Measurements from ENCODE around the gene KREMEN1. TPM values are rescaled to one million over a fixed set of nuclear protein-coding genes. Genes with fewer than 3 reads are reported as not detected.

KREMEN1 gene
- total and polyA plus RNA-seq, 2 experiments from 2014 or later = 1.8 to 3.8 TPM

DNA sequence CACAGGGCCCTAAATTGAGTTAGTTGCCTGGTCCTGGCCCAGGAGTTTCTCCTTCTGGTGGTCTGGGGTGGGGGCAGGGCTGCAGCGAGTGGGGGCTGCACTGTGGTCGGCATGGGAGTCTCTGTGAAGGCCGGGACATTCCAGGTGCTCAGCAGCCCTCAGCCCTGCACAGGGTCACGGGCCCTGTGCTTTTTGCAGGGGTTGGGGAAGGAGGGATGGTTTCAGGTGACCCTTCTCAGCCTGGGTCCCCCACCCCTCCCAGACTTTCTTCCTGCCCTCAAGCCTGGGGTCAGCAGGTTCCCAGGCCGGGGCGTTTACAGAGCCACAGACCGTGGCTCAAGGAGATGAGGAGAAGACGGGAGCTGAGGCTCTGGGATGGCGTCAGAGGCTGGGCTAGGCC, 140.7 kb downstream of the KREMEN1 start:
- no peak overlapping the region for H2AFZ ChIP-seq
- Mint-ChIP-seq H3K27ac (no peak overlapping the region), H3K9me3 (no peaks in the 10 kb centered on the region), H3K4me3 (no peak overlapping the region), H3K27me3 (ENCODE audit: insufficient read depth, low read depth, poor library complexity) (peaks cover 17% of the 10 kb centered on the region), H3K4me1 (peaks cover 23% of the 10 kb centered on the region), H3K36me3 (ENCODE audit: low read depth) (no peaks in the 10 kb centered on the region; the same call in 2 of the 3 replicates)
- no peak overlapping the region for H3K4me3 ChIP-seq
- no peak overlapping the region for H3K27ac ChIP-seq (ENCODE audit: low read depth)
- ATAC-seq (no peak), DNase-seq (ENCODE audit: low spot score) (no peak)
- TF ChIP-seq POLR2AphosphoS5 (IDR thresholded peaks at IDR 0.05; ENCODE audit: low read depth) (no peak), STAT1 (IDR thresholded peaks at IDR 0.05; ENCODE audit: unreplicated experiment) (no peak), EZH2 (IDR thresholded peaks at IDR 0.05; ENCODE audit: low read depth, unreplicated experiment) (no peak), EZH2phosphoT487 (IDR thresholded peaks at IDR 0.05; ENCODE audit: unreplicated experiment) (no peak), ZNF114 (CRISPR knock-in tag; IDR thresholded peaks at IDR 0.05) (no peak), ZNF331 (CRISPR knock-in tag; IDR thresholded peaks at IDR 0.05; ENCODE audit: low read depth) (no peak), NANOG (IDR thresholded peaks at IDR 0.05; ENCODE audit: borderline replicate concordance) (no peak), JUNB (IDR thresholded peaks at IDR 0.05; ENCODE audit: unreplicated experiment) (no peak), CREB1 (CRISPR knock-in tag; IDR thresholded peaks at IDR 0.05; ENCODE audit: low read depth) (no peak)
- TF ChIP-seq, protein P1, sequence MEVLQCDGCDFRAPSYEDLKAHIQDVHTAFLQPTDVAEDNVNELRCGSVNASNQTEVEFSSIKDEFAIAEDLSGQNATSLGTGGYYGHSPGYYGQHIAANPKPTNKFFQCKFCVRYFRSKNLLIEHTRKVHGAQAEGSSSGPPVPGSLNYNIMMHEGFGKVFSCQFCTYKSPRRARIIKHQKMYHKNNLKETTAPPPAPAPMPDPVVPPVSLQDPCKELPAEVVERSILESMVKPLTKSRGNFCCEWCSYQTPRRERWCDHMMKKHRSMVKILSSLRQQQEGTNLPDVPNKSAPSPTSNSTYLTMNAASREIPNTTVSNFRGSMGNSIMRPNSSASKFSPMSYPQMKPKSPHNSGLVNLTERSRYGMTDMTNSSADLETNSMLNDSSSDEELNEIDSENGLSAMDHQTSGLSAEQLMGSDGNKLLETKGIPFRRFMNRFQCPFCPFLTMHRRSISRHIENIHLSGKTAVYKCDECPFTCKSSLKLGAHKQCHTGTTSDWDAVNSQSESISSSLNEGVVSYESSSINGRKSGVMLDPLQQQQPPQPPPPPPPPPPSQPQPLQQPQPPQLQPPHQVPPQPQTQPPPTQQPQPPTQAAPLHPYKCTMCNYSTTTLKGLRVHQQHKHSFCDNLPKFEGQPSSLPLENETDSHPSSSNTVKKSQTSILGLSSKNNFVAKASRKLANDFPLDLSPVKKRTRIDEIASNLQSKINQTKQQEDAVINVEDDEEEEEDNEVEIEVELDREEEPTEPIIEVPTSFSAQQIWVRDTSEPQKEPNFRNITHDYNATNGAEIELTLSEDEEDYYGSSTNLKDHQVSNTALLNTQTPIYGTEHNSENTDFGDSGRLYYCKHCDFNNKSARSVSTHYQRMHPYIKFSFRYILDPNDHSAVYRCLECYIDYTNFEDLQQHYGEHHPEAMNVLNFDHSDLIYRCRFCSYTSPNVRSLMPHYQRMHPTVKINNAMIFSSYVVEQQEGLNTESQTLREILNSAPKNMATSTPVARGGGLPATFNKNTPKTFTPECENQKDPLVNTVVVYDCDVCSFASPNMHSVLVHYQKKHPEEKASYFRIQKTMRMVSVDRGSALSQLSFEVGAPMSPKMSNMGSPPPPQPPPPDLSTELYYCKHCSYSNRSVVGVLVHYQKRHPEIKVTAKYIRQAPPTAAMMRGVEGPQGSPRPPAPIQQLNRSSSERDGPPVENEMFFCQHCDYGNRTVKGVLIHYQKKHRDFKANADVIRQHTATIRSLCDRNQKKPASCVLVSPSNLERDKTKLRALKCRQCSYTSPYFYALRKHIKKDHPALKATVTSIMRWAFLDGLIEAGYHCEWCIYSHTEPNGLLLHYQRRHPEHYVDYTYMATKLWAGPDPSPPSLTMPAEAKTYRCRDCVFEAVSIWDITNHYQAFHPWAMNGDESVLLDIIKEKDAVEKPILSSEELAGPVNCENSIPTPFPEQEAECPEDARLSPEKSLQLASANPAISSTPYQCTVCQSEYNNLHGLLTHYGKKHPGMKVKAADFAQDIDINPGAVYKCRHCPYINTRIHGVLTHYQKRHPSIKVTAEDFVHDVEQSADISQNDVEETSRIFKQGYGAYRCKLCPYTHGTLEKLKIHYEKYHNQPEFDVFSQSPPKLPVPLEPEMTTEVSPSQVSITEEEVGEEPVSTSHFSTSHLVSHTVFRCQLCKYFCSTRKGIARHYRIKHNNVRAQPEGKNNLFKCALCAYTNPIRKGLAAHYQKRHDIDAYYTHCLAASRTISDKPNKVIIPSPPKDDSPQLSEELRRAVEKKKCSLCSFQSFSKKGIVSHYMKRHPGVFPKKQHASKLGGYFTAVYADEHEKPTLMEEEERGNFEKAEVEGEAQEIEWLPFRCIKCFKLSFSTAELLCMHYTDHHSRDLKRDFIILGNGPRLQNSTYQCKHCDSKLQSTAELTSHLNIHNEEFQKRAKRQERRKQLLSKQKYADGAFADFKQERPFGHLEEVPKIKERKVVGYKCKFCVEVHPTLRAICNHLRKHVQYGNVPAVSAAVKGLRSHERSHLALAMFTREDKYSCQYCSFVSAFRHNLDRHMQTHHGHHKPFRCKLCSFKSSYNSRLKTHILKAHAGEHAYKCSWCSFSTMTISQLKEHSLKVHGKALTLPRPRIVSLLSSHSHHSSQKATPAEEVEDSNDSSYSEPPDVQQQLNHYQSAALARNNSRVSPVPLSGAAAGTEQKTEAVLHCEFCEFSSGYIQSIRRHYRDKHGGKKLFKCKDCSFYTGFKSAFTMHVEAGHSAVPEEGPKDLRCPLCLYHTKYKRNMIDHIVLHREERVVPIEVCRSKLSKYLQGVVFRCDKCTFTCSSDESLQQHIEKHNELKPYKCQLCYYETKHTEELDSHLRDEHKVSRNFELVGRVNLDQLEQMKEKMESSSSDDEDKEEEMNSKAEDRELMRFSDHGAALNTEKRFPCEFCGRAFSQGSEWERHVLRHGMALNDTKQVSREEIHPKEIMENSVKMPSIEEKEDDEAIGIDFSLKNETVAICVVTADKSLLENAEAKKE (CRISPR knock-in tag; IDR thresholded peaks at IDR 0.05) = no peak
- TF ChIP-seq, protein P2, sequence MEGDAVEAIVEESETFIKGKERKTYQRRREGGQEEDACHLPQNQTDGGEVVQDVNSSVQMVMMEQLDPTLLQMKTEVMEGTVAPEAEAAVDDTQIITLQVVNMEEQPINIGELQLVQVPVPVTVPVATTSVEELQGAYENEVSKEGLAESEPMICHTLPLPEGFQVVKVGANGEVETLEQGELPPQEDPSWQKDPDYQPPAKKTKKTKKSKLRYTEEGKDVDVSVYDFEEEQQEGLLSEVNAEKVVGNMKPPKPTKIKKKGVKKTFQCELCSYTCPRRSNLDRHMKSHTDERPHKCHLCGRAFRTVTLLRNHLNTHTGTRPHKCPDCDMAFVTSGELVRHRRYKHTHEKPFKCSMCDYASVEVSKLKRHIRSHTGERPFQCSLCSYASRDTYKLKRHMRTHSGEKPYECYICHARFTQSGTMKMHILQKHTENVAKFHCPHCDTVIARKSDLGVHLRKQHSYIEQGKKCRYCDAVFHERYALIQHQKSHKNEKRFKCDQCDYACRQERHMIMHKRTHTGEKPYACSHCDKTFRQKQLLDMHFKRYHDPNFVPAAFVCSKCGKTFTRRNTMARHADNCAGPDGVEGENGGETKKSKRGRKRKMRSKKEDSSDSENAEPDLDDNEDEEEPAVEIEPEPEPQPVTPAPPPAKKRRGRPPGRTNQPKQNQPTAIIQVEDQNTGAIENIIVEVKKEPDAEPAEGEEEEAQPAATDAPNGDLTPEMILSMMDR (conservative IDR thresholded peaks at IDR 0.05; ENCODE audit: low read depth in 2 of 2) = no peak
- H3F3A ChIP-seq (replicated peaks; ENCODE audit: low read depth) = no peaks in the 10 kb centered on the region
- H3K79me2 ChIP-seq (replicated peaks; ENCODE audit: insufficient read depth) = no peaks in the 10 kb centered on the region
- no peaks in the 10 kb centered on the region for H3K27me3 ChIP-seq (ENCODE audit: insufficient read depth)
- no peak overlapping the region for H3K4me2 ChIP-seq
- H3K4me1 ChIP-seq (ENCODE audit: insufficient read depth) = no peaks in the 10 kb centered on the region; the same call in 1 of the 2 replicates
- H4K20me1 ChIP-seq (replicated peaks; ENCODE audit: insufficient read depth) = no peaks in the 10 kb centered on the region; the same call in 1 of the 2 replicates
- no peaks in the 10 kb centered on the region for H3K36me3 ChIP-seq (ENCODE audit: insufficient read depth)
- H3K9me2 ChIP-seq (ENCODE audit: insufficient read depth) = no peaks in the 10 kb centered on the region
